ENCODE data around the gene ETNPPL. TPM values are rescaled to one million over a fixed set of nuclear protein-coding genes. Genes with fewer than 3 reads are reported as not detected.

Gene ETNPPL
- total and polyA plus RNA-seq, 2 of the 4 experiments (the other 2 are of a cell fraction), result not detected

- no peaks in the 10 kb centered on the region for H3K27me3 ChIP-seq (ENCODE audit: control insufficient read depth, insufficient read depth, low read length)
- H3K23ac ChIP-seq (ENCODE audit: low read depth, low read length), result no peak overlapping the region
- no peak for ATAC-seq (ENCODE audit: low read depth)
- no peaks in the 10 kb centered on the region for H4K20me1 ChIP-seq (ENCODE audit: insufficient read depth, low read length)
- no peak overlapping the region for H3K27ac ChIP-seq (ENCODE audit: insufficient read depth, low read length)
- H4K5ac ChIP-seq (ENCODE audit: low read depth, low read length), result no peak overlapping the region
- ChIA-PET POLR2A (ENCODE audit: unreplicated experiment) (no interaction called here), CTCF (no interaction called here)
- H3K18ac ChIP-seq (ENCODE audit: low read depth, low read length), result no peak overlapping the region
- H3K4me2 ChIP-seq (ENCODE audit: low read depth, low read length), result no peak overlapping the region
- H2BK120ac ChIP-seq (ENCODE audit: low read depth, low read length), result no peak overlapping the region
- H4K8ac ChIP-seq (ENCODE audit: low read depth in 2 of 2, low read length in 2 of 2), result no peak overlapping the region
- in situ Hi-C loops (cut with MboI; ENCODE audit: low sequenced_read_pairs) (no loop called here), intact Hi-C loops (cut with micrococcal nuclease) (no loop called here), dilution Hi-C loops (cut with HindIII; ENCODE audit: low sequenced_read_pairs, unreplicated experiment) (no loop called here)
- no peak overlapping the region for H3K56ac ChIP-seq (ENCODE audit: extremely low read depth, insufficient read depth, low read length)
- WGBS, 2 experiments (ENCODE audit: extremely low coverage in 2 of 2, insufficient read length in 1 of 2), result 63% methylated on average over 6 of the region's 9 CpGs; no CpG with 5 or more reads in 1 of the 2 experiments
- no peak overlapping the region for H2BK15ac ChIP-seq (ENCODE audit: low read depth, low read length)
- H2AK5ac ChIP-seq (ENCODE audit: low read depth, low read length), result no peak overlapping the region
- no peaks in the 10 kb centered on the region for H3K9me1 ChIP-seq (ENCODE audit: insufficient read depth, low read length)
- DNase-seq, result no peak
- no peak overlapping the region for H2BK20ac ChIP-seq (ENCODE audit: low read depth, low read length)
- no peak for TF ChIP-seq NFE2L2 (IDR thresholded peaks at IDR 0.05; ENCODE audit: low read depth, low read length)
- TF ChIP-seq RFX5 (IDR thresholded peaks at IDR 0.05; ENCODE audit: low read depth, low read length), result no peak
- TF ChIP-seq MAZ (IDR thresholded peaks at IDR 0.05; ENCODE audit: borderline replicate concordance, low read depth, low read length), result no peak
- no peak for TF ChIP-seq MXI1 (IDR thresholded peaks at IDR 0.05; ENCODE audit: borderline replicate concordance, low read depth, low read length)
- TF ChIP-seq RCOR1 (IDR thresholded peaks at IDR 0.05; ENCODE audit: insufficient replicate concordance, low read length), result no peak
- no peak for TF ChIP-seq BHLHE40 (IDR thresholded peaks at IDR 0.05; ENCODE audit: low read depth, low read length)
- no peak for TF ChIP-seq CTCF (conservative IDR thresholded peaks at IDR 0.05; ENCODE audit: low read depth, low read length)
- TF ChIP-seq SMC3 (IDR thresholded peaks at IDR 0.05; ENCODE audit: low read depth, low read length), result no peak
- TF ChIP-seq USF2 (IDR thresholded peaks at IDR 0.05; ENCODE audit: low read depth, low read length), result no peak
- no peak for TF ChIP-seq ELK1 (IDR thresholded peaks at IDR 0.05; ENCODE audit: borderline replicate concordance, low read depth, low read length)
- no peak for TF ChIP-seq FOS (IDR thresholded peaks at IDR 0.05; ENCODE audit: low read depth, low read length)
- no peak for TF ChIP-seq MAFK (IDR thresholded peaks at IDR 0.05; ENCODE audit: low read depth, low read length)
- no peak overlapping the region for H2BK5ac ChIP-seq (ENCODE audit: low read depth, low read length, poor library complexity, severe bottlenecking)
- H3K79me1 ChIP-seq (ENCODE audit: low read depth in 1 of 2, low read length in 2 of 2), result no peaks in the 10 kb centered on the region
- H3K9me3 ChIP-seq (ENCODE audit: control insufficient read depth, insufficient read depth, low read length), result no peaks in the 10 kb centered on the region
- no peak overlapping the region for H4K91ac ChIP-seq (ENCODE audit: insufficient read depth, low read depth, low read length)
- no peak overlapping the region for H3K14ac ChIP-seq (replicated peaks; ENCODE audit: low read depth, low read length)
- no peak overlapping the region for H3K4ac ChIP-seq (ENCODE audit: low read depth, low read length)
- no TSS peak for BruUV-seq (replicated peaks)
- no peak overlapping the region for H2AFZ ChIP-seq (replicated peaks; ENCODE audit: low read length, poor library complexity)
- H3K36me3 ChIP-seq (ENCODE audit: control insufficient read depth, insufficient read depth, low read length), result no peaks in the 10 kb centered on the region
- no peak overlapping the region for H3K4me3 ChIP-seq (ENCODE audit: insufficient read depth, low read depth, low read length)
- H2AK9ac ChIP-seq (replicated peaks; ENCODE audit: low read depth, low read length, poor library complexity), result no peak overlapping the region
- H3K4me1 ChIP-seq (ENCODE audit: control insufficient read depth, insufficient read depth, low read length), result no peaks in the 10 kb centered on the region
- no peak overlapping the region for H3K9ac ChIP-seq (ENCODE audit: low read depth, low read length)
These were observed 25.9 kb upstream of the ETNPPL start for GRCh38 chr4:108788731-108789130.
